Left forelimb (tissue), 1 donor: Measurements from ENCODE around the gene MSL2.
"Not testable (repeated sequence)": the region's sequence is repeated elsewhere in the genome, so short reads cannot be mapped to it uniquely, and the experiment has no call there.

Source experiments
- DNase-seq: peaks from one replicate; pipeline ENCODE4 v3.0.0-alpha.2; 2018; ENCODE audit warnings: low spot score

MSL2 gene, protein sequence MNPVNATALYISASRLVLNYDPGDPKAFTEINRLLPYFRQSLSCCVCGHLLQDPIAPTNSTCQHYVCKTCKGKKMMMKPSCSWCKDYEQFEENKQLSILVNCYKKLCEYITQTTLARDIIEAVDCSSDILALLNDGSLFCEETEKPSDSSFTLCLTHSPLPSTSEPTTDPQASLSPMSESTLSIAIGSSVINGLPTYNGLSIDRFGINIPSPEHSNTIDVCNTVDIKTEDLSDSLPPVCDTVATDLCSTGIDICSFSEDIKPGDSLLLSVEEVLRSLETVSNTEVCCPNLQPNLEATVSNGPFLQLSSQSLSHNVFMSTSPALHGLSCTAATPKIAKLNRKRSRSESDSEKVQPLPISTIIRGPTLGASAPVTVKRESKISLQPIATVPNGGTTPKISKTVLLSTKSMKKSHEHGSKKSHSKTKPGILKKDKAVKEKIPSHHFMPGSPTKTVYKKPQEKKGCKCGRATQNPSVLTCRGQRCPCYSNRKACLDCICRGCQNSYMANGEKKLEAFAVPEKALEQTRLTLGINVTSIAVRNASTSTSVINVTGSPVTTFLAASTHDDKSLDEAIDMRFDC

DNA sequence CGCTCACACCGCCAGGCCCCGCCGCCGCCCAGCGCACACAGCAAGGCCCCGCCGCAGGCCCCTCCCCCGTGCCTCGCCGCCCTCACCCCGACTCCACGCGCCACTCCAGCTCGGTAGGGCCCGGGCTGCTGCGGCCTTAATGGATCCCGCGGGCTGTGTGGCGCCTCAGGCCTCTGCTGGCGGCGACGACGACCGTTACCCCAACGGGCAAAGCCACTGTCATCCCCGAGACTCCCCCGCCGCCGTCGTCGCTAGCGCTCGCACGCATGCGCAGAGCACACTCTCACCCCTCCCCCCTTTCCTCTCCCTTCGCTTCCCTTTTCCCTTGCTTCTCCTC lies at the start of gene MSL2:
MSL2 (minus strand) TSS at position 272 of the 337 bp plus-strand sequence. CDS start 1,222 bp downstream, outside the sequence.
- no peak for DNase-seq

DNA sequence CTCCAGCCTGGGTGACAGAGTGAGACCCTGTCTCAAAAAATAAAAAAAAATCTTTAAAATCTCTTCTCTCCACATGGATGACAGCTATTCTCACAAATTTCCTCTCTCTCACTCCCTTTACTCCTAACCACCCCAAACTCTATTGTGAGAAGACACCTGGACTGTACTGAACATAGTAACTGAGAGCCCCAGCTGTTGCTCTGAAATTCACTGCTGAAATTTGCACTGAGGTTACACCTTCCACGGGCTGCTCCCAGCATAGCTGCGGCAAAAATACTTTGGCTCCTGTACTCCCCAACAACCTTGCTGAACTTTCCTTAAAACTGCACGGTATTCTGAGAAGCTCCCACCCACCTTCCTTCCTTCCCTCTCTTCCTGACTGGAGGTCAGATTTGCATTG lies 49.6 kb upstream of the MSL2 start:
- DNase-seq: no peak

DNA sequence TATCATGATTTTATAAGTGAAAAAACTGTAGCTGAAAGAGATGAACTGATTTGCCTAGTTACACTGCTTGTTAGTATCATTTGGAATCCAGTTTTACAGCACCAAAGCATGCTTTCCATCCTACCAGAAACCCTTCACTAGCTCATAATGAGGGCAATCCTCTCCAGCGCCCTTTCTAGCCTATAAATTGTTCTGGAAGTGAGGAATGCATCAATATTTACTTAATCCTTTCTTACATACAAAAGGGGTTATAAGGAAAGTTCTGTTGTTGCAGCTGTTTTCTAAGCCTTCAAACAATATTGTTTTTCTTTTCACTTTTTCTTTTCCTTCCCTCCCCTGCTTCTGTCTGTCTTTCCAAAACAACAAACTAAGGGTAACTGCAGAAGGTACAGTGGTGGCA lies 43.0 kb upstream of the MSL2 start:
- no peak for DNase-seq

DNA sequence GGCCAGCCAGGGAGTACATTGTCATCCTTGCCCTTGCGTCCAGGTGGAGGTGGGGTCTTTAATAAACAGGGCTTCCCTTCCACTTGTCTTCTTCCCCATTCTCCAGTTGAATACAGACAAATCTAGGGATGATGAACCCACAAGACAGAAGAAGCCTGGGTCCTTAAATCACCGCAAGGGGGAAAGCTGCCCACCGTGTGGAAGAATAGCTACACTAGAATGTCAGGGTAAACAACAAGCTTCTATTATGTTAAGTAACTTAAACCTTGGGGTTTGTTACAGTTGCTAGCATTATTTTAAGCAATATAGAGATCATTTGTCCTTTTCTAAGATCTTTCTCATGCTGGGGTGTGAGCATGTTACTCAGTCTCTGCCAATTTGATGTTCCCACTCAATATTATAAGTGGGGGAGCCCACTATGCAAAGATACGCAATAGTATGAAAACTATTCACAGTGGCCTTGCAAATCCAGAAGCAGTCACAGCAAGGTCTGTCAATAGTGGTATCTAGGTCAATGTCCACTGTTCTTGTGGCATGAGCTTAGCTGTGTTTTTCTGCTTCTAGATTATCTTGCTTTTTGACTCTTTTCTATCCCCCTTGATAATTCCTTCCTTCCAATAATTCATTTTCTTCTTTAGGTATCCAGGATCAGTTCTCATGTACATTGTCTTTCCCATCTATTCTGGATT lies 42.0 kb upstream of the MSL2 start:
- no peak for DNase-seq

DNA sequence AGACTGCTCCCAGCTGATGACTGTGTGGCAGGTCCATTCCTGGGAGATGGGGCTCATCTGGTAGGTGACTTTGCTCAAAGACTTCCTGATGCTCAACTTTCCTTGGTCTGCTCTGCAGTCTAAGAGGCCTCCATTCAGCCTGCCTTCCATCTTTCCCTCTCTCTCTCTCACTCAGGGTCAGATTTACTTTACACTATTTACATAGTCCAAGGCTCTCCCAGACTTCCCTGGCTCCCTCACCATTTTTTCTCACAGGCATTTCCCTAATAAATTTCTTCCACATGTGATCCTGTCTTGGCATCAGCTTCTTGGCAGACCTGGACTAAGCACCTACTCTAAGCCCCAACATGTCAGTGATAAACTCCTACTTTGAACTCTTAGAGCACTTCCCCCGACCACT lies 41.0 kb upstream of the MSL2 start:
- no peak for DNase-seq

DNA sequence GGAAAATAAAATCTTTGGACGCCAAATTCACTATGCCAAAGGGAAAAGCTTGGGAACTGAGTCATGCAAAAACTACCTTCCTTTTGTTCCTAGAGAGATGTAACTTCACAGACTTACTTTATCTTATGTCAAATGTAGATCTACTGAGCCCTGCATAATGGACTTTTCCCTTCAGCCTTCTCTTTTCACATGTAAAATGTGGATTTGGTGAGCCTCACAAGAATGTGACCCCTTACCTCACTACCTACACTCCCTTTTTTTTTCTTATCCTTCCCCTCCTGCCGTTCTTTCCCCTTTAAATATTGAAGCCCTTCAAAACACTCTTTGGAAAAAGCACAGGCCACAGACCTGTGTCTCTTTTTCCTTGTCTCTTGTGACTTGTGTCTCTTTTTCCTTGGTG lies 40.0 kb upstream of the MSL2 start:
- DNase-seq: no peak

DNA sequence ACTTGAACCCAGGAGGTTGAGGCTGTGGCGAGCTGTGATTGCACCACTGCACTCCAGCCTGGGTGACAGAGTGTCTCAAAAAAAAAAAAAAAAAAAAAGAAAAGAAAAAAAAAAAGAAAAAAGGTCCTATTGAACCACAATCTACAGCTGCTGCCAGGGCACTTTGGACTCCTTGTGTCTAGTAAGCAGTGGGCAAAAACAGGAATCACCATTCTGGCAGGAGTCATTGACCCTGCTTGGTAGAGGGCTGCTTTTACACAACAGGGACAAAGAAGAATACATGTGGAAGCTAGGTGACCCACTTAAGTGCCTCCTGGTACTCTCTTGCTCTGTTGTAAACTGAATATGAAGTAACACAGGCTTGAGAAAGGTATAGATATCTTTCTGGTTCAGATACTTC lies 39.4 kb upstream of the MSL2 start:
- no peak for DNase-seq

DNA sequence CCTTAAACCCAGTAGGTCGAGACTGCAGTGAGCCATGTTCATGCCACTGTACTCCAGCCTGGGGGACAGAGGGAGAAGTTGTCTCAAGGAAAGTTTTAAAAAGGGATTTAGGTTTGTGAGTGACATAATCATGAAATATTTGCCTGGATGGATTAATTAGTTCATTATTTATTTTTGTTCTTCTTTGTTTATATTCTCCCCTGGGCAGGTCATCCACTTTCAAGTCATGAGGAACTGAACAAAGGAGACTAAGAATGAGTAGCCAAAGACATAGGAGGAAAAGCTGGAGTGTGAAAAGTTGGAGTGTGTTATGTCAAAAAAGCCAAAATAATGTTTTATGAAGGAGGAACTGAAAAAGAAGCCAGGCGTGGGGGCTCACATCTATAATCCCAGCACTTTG lies 36.3 kb upstream of the MSL2 start:
- no peak for DNase-seq

DNA sequence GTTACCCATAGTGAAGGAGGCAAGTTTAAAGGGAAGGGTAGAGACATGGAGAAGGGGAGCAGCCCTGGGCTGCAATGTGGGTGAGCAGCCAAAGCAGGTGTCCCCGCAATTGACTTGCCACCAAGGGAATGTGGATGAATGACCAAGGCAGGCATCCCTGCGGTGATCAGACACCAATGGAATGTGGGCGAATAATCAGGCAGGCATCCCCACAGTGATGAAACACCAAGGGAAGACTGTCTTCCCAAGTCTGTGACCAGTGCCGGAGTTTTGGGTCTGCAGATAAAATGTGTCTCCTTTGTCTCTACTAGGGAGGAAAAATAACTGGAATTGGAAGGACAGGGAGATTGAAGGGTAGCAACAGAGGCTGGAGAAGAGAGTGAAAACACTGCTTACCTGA lies 26.6 kb upstream of the MSL2 start:
- DNase-seq: not testable (repeated sequence)

DNA sequence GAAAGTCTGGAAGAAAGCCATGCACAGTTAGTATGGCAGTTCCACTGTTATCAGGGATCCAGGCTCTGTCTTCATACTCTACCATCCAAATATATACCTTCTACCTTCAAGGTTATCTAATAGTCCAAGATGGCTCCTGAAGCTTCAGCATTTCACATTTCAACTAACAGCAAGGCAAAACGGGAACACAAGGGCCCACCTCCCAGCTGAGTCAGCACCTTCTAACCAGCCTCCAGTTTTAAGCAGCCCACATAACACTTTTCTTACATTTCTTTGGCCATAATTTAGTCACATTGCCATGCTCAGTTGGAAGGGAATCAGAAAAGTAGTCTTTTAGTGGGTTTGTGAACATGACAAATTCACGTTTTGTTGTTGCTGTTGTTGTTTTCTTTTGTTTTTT lies 15.4 kb upstream of the MSL2 start:
- no peak for DNase-seq

DNA sequence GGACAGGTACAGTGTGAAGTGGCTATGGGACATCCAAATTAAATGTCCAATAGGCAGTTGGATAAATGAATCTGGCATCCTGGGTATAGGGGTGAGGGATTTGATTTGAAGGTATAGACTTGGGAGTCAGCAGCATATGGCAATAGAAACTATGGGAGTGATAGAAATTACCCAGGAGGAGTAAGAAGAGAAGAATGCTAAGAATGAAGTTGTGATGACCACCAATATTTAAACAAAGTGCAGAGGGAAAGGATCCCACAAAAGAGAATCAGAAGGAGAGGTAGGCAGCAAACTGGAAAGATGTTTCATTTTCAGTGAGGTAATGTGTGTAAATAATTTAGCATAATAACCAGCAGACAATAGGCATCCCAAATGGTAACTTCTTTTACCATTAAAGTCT lies 13.8 kb upstream of the MSL2 start:
- DNase-seq: no peak

DNA sequence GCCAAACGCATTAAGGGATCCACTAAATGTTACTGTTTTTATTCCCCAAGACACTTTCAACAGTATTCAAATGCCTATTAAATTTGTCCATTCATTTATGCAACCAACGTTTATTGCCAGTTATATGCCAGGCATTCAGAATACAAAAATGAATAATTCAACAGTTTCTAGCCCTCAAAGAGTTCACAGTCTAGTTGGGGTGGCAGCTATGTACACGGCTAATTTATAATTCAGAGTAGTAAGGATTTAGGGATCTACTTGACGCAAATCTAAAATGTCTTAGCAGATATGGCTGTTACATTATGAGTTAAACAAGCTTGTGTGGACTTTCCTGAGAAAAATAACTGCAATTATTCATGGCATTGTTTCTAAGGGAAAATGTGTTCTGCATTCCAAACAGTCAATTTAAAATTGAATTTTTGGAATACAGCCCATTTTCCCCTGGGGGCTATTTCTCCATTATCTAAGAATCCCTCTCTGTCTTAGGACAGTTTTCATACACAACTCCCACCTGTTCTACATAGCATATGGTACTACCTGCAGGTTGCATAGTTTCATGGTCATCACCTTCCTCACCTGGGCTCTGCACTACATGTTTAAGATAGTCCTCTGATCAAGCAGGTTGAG lies 11.5 kb upstream of the MSL2 start:
- DNase-seq: no peak

DNA sequence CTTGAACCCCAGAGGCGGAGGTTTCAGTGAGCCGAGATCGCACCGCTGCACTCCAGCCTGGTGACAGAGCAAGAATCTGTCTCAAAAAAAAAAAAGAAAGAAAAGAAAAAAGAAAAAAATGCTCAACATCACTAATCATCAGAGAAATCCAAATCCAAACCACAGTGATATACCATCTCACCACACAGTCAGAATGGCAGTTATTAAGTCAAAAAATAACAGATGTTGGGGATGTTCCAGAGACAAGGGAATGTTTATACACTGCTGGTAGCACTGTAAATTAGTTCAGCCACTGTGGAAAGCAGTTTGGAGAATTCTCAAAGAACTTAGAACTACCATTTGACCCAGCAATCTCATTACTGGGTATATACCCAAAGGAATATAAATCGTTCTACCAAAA lies 3.1 kb upstream of the MSL2 start:
- not testable (repeated sequence) for DNase-seq

DNA sequence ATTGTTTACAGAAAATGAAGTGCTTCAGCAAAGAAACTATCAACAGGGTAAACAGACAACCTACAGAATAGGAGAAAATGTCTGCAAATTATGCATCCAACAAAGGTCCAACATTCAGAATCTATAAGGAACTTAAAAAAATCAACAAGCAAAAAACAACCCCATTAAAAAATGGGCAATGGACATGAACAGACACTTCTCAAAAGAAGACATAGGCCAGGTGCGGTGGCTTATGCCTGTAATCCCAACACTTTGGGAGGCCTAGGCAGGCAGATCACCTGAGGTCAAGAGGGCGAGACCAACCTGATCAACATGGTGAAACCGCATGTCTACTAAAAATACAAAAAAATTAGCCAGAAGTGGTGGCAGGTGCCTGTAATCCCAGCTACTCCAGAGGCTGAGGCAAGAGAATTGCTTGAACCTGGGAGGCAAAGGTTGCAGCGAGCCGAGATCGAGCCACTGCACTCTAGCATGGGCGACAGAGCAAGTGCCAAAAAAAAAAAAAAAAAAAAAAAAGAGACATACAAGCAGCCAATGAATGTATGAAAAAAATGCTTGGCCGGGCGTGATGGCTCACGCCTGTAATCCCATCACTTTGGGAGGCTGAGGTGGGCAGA lies 2.4 kb upstream of the MSL2 start:
- DNase-seq: not testable (repeated sequence)

DNA sequence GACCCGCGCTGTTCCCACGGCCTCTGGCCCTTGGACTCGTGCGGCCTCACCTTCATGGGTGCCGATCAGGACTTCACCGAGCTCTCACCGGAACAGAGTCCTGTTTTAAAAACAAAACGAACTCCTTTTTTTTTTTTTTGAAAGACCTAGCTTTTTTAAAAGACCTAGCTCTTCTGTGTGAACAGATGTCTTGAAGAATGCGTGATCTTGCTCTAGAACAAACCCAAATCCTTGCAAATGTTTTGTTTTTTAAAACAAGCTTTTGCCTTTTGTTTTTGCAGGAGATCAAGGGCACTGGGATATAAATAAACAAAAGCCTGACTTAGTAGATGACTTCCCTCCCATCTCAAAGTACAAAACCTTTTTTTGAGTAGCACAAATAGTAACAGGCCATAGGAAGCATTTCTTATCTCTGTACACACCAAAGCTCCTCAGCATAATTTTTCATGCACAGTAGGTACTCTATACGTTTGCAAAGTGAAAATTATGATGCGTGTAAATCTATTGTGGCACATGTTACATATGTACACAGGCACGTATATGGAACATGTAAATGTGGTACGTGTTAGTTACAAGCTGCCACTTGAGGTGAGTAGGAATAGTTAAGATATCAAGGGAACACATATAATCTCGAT lies 1.1 kb upstream of the MSL2 start:
- no peak for DNase-seq

DNA sequence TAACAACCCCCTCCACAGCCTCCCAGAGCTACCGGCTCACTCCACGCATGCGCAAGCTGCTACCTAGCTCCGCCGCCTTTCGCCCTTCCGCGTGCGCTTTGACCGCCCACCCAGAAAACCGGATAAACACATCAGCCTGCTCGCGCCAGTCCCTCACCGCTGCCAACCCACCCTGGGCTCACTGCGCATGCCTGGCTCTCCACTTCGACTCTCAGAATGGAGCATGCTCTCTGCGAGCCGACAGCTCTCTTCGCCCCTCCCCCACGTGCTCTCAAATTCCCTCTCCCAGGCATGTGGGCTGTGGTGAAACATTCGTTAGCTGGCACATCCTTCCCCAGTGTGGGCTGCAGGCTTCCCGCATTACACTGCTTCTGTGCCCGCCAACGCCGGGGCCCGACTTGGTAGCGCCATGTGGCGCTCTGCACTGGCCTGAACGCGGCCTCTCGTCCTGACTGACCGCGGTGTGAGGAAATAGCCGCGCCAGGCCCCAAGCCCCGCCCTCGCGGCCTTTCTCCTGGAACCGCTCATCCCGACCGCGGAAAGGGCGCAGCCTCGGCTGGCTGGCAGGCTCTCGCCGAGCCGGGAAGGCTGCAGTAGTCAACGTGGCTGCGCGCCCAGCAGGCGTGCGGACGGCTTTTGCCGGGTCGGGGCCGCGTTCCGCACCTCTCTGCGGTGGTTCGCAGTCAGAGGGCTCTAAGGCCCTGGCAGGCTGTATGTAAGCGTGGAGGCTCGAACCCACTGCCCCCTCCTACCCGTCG lies 445 bp upstream of the MSL2 start:
- DNase-seq: peak; percentile 100

DNA sequence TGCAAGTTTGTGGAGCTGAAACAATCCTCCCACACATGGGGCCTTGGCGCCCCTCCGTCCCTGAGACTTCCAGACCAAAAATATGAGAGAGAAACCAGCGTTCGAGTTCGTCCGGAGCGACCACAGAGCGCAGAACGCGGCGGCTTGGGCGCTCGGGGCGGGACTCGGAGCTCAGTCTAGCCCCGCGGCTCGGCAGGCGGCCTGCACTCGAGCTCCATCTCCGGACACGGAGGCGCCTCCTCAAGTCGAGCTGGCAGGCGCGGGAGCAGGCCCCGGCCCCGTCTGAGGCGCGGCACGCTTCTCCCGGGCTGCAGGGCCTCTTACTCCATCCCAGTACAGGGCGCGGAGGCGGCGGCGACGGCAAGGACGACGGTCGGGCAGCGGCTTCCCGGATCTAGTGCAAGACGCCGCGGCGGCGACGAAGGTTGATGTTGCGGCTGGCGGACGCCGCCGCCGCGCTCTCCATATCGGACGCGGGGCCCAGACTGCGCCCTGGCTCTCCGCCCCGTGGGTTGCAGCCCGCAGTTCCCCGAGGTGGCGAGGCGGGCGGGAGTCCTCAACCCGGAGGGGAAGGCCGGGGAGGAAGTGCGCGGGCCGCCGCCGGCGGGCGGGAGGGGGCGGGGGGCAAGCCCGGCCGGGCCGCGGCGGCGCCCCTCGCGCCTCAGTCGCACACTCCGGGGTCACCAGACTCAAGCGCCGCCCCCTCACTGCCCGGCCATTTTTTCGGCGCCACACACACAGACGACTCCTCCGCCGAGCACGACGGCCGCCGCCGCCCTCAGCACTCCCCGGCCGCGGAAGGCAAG lies 674 bp downstream of the MSL2 start:
- DNase-seq: peak; percentile 91

DNA sequence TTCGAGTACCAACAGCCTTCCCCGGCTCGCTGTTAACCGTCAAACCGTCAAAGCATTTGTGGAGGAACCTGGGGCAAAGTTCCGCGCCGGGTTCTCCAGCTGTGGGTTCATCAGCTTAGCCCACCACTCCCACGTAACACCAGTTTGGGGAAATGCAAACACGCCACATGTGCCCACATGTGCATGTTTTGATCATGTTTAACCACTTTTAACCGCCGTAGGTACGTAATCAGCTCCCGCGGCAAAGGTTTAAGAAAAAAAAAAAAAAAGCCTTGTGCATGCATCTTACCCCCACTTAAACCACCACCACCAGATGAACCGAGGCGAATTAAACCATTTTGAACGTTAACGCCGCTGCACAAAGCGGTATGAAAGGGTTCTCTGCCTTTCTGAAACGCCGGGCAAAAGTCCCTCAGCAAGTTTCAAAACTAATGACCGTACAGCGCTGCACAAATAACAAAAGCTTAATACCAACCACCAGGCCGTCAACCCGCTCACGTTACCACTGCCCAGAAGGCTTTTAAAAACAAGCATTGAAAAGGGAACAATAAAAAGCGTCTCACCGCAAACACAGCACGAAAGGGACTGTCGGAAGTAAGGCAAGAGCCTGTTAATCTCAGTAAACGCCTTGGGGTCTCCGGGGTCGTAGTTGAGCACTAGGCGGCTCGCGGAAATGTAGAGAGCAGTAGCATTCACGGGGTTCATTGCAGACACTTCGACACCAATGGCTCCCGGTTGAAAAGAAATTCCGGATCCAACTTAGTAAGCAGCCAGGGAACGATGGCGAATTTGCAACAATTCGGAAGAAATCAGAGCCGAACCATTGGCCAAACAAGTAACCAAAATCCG lies 1.5 kb downstream of the MSL2 start:
- no peak for DNase-seq

DNA sequence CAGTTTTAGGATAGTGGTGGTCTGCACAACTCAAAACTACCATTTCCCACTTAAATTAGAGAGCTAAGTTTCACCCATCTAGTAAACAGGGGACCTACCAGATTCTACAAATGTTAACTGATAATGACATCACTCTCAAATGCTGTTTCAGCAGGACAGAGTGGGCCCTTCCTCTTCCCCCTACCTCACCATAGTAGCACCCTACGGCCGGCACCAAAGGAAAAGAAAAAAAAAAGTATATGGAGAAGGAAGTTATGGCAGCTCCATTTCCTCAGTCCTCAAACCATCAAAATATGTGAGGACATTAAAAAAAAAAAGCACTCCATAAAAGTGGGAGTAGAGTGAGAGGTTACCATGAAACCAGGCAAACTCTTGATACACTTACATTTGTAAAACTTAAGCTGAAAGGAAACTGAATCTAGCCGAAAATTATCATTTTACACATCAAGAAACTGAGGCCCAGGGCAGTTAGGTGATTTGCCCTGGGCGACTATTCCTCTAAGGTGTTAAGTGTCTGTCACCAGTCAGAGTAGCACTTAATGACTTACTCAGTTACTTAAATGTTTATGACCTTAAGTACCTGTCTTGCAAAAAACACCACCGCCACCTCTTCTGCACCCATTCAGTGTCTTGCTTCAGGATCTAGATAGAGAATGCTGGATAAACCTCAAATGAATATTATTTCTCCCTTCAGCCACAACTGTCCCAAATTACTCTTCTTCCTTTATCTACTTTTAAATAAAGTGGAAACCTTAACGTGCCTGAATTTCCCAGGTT lies 2.7 kb downstream of the MSL2 start:
- DNase-seq: no peak
